ENCODE measurements around the gene APOF.

The APOF gene

DNA sequence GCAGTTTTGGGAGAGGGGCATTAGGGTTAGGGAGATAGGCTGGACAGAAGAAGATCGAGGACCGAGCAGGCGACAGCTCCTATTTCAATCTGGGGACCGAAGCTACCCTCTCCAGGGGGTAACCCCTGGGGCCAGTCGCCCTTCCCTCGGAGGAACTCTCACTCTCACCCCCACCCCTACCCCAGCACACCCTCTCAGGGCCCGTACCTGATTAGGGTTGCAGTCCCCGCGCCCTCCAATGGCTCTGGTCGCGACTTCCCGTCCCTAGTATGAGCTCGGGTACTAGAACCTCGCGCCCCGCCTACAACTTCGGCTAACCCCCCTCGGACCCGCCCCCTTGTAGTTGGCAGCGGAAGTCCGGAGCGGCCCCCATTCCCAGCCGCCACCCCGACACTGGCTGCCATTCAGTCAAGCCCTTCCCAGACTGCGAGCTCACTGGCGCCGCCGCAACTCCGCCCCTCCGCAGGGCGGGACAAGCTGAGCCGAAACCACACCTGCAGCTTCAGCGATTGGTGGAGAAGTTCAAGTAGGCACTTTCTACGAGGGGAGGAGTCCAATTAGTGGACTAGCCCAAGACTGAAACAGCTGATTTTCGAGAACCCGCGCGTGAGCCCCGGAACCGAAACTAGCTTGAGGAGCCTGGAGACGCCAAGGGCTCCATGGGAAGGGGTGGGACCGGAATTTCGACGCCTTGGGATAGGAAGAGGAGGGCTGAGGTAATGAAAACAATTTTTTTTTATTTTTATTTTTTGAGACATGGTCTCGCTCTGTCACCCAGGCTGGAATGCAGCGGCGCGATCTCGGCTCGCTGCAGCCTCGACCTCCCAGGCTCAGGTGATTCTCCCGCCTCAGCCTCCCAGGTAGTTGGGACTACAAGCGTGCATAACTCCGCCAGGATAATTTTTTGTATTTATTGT is 2.5 kb downstream of the APOF start, which contains the start of gene STAT2 (continued):
- peak; percentile 36; the same call in 1 of the 2 replicates for TF ChIP-seq ZNF600 (tag by site-specific recombination; IDR thresholded peaks at IDR 0.05)
- no peak; the same call in 1 of the 2 replicates for TF ChIP-seq WT1 (tag by site-specific recombination; IDR thresholded peaks at IDR 0.05)
- no peak for TF ChIP-seq ZNF426 (tag by site-specific recombination; IDR thresholded peaks at IDR 0.05)
- TF ChIP-seq ZIC2 (tag by site-specific recombination; IDR thresholded peaks at IDR 0.05): no peak
- peak; percentile 98; the same call in 1 of the 2 replicates for TF ChIP-seq ZSCAN23 (tag by site-specific recombination; IDR thresholded peaks at IDR 0.05)
- TF ChIP-seq ZNF571 (tag by site-specific recombination; IDR thresholded peaks at IDR 0.05): no peak
- no peak for TF ChIP-seq ZNF175 (tag by site-specific recombination; IDR thresholded peaks at IDR 0.05)
- TF ChIP-seq ZNF423 (tag by site-specific recombination; IDR thresholded peaks at IDR 0.05): peak; percentile 75; the same call in 1 of the 2 replicates
- TF ChIP-seq, protein P1, sequence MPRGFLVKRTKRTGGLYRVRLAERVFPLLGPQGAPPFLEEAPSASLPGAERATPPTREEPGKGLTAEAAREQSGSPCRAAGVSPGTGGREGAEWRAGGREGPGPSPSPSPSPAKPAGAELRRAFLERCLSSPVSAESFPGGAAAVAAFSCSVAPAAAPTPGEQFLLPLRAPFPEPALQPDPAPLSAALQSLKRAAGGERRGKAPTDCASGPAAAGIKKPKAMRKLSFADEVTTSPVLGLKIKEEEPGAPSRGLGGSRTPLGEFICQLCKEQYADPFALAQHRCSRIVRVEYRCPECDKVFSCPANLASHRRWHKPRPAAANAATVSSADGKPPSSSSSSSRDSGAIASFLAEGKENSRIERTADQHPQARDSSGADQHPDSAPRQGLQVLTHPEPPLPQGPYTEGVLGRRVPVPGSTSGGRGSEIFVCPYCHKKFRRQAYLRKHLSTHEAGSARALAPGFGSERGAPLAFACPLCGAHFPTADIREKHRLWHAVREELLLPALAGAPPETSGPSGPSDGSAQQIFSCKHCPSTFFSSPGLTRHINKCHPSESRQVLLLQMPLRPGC (tag by site-specific recombination; IDR thresholded peaks at IDR 0.05): no peak
- peak; percentile 80 for TF ChIP-seq ZBTB8A (tag by site-specific recombination; IDR thresholded peaks at IDR 0.05)
- no peak for TF ChIP-seq ZNF138 (tag by site-specific recombination; IDR thresholded peaks at IDR 0.05; ENCODE audit: borderline replicate concordance)
- no peak; the same call in 1 of the 2 replicates for TF ChIP-seq ZFHX2 (tag by site-specific recombination; conservative IDR thresholded peaks at IDR 0.05)
- TF ChIP-seq MYNN (tag by site-specific recombination; IDR thresholded peaks at IDR 0.05; ENCODE audit: borderline replicate concordance): no peak
- TF ChIP-seq ZNF404 (tag by site-specific recombination; IDR thresholded peaks at IDR 0.05): no peak
- TF ChIP-seq ZNF114 (tag by site-specific recombination; IDR thresholded peaks at IDR 0.05): no peak
- TF ChIP-seq ZNF658 (tag by site-specific recombination; IDR thresholded peaks at IDR 0.05): no peak
- 0 out of 2 replicates have a peak, but pooled peaks have one; percentile 28 for TF ChIP-seq ZNF660 (tag by site-specific recombination; IDR thresholded peaks at IDR 0.05)
- TF ChIP-seq, protein P2, sequence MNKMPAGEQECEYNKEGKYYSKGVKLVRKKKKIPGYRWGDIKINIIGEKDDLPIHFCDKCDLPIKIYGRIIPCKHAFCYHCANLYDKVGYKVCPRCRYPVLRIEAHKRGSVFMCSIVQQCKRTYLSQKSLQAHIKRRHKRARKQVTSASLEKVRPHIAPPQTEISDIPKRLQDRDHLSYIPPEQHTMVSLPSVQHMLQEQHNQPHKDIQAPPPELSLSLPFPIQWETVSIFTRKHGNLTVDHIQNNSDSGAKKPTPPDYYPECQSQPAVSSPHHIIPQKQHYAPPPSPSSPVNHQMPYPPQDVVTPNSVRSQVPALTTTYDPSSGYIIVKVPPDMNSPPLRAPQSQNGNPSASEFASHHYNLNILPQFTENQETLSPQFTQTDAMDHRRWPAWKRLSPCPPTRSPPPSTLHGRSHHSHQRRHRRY (tag by site-specific recombination; IDR thresholded peaks at IDR 0.05): no peak
- TF ChIP-seq, protein P3, sequence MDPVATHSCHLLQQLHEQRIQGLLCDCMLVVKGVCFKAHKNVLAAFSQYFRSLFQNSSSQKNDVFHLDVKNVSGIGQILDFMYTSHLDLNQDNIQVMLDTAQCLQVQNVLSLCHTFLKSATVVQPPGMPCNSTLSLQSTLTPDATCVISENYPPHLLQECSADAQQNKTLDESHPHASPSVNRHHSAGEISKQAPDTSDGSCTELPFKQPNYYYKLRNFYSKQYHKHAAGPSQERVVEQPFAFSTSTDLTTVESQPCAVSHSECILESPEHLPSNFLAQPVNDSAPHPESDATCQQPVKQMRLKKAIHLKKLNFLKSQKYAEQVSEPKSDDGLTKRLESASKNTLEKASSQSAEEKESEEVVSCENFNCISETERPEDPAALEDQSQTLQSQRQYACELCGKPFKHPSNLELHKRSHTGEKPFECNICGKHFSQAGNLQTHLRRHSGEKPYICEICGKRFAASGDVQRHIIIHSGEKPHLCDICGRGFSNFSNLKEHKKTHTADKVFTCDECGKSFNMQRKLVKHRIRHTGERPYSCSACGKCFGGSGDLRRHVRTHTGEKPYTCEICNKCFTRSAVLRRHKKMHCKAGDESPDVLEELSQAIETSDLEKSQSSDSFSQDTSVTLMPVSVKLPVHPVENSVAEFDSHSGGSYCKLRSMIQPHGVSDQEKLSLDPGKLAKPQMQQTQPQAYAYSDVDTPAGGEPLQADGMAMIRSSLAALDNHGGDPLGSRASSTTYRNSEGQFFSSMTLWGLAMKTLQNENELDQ (tag by site-specific recombination; IDR thresholded peaks at IDR 0.05; ENCODE audit: low read depth): no peak
- TF ChIP-seq GLI2 (tag by site-specific recombination; IDR thresholded peaks at IDR 0.05; ENCODE audit: borderline replicate concordance, low read depth): no peak
- peak; percentile 76 for TF ChIP-seq ZNF629 (tag by site-specific recombination; IDR thresholded peaks at IDR 0.05)
- TF ChIP-seq, protein P4, sequence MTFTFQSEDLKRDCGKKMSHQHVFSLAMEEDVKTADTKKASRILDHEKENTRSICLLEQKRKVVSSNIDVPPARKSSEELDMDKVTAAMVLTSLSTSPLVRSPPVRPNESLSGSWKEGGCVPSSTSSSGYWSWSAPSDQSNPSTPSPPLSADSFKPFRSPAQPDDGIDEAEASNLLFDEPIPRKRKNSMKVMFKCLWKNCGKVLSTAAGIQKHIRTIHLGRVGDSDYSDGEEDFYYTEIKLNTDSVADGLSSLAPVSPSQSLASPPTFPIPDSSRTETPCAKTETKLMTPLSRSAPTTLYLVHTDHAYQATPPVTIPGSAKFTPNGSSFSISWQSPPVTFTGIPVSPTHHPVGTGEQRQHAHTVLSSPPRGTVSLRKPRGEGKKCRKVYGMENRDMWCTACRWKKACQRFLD (tag by site-specific recombination; IDR thresholded peaks at IDR 0.05): no peak
- TF ChIP-seq KLF16 (tag by site-specific recombination; IDR thresholded peaks at IDR 0.05): peak; percentile 73
- TF ChIP-seq ZNF140 (tag by site-specific recombination; IDR thresholded peaks at IDR 0.05): no peak
- TF ChIP-seq ZNF24 (tag by site-specific recombination; IDR thresholded peaks at IDR 0.05): no peak
- no peak for TF ChIP-seq ZNF596 (tag by site-specific recombination; IDR thresholded peaks at IDR 0.05)
- no peak for TF ChIP-seq ZNF266 (tag by site-specific recombination; IDR thresholded peaks at IDR 0.05; ENCODE audit: low read depth)
- no peak for TF ChIP-seq ZNF157 (tag by site-specific recombination; IDR thresholded peaks at IDR 0.05)
- TF ChIP-seq, protein P5, sequence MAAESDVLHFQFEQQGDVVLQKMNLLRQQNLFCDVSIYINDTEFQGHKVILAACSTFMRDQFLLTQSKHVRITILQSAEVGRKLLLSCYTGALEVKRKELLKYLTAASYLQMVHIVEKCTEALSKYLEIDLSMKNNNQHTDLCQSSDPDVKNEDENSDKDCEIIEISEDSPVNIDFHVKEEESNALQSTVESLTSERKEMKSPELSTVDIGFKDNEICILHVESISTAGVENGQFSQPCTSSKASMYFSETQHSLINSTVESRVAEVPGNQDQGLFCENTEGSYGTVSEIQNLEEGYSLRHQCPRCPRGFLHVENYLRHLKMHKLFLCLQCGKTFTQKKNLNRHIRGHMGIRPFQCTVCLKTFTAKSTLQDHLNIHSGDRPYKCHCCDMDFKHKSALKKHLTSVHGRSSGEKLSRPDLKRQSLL (tag by site-specific recombination; IDR thresholded peaks at IDR 0.05): peak; percentile 96
- peak; percentile 1; the same call in 1 of the 2 replicates for TF ChIP-seq ZNF654 (tag by site-specific recombination; IDR thresholded peaks at IDR 0.05; ENCODE audit: low read depth)
- peak; percentile 40; the same call in 1 of the 2 replicates for TF ChIP-seq YY1 (tag by site-specific recombination; IDR thresholded peaks at IDR 0.05)
- TF ChIP-seq ZNF335 (tag by site-specific recombination; conservative IDR thresholded peaks at IDR 0.05): peak; percentile 68
